HepG2 (cell line): ENCODE measurements around the gene HNRNPC. TPM values are rescaled to one million over a fixed set of nuclear protein-coding genes. Genes with fewer than 3 reads are reported as not detected.
"Not testable (repeated sequence)": the region's sequence is repeated elsewhere in the genome, so short reads cannot be mapped to it uniquely, and the experiment has no call there.

Experiments
- ATAC-seq: fragments of 200-7000 bp; cut with Tn5 transposase; 3 replicates; pipeline ENCODE4 v1.9.1; 2020; ENCODE audit warnings: mild to moderate bottlenecking, moderate library complexity
- BruUV-seq: library from RNA; stranded (reverse); fragments of 400-500 nt; replicated peaks from 2 replicates; lab custom pipeline; 2021; lab: Mats Ljungman, UMichigan
- CTCF ChIA-PET: fragments of 300-600 bp; formaldehyde crosslinking; extraction: SDS; loops from one replicate; lab custom pipeline; 2021; ENCODE audit warnings: low total read pairs, inconsistent platforms, low intra/inter-chr PET ratio; lab: Yijun Ruan, JAX
- POLR2A ChIA-PET: fragments of 350-600 bp; sonication (Branson Sonifier 250); formaldehyde crosslinking; loops from one replicate; lab custom pipeline; 2020; ENCODE audit warnings: antibody characterized with exemption, inconsistent platforms; lab: Yijun Ruan, JAX
- DNase-seq: peaks from one replicate; pipeline ENCODE4 v3.0.0-alpha.2; 2015; ENCODE audit warnings: low spot score
- FAIRE-seq: peaks from 3 replicates; lab custom pipeline; 2011; peaks lifted over from hg19 to GRCh38; lab: Jason Lieb, UNC
- H2AFZ ChIP-seq: one replicate; pipeline ENCODE4 v1.6.1; 2011; ENCODE audit warnings: low read length, inconsistent platforms
- H3K27ac ChIP-seq: fragments of 300-600 bp; 3 replicates; pipeline ENCODE4 v1.8.0; 2011; ENCODE audit warnings: mixed run types, mild to moderate bottlenecking, mixed read lengths, low read length, inconsistent platforms; ENCODE audit not compliant: insufficient read depth; ENCODE audit errors: extremely low read length
- H3K27me3 ChIP-seq, 2 experiments: fragments of 200-600 bp in 1 of 2; 2 replicates in 1 of 2; 3 replicates in 1 of 2; pipeline versions ENCODE4 v1.6.0 to v1.8.0; 2011; ENCODE audit warnings: low read length in 2 of 2, mild to moderate bottlenecking in 2 of 2, moderate library complexity in 2 of 2, inconsistent platforms in 1 of 2; ENCODE audit not compliant: insufficient read depth in 2 of 2, control insufficient read depth in 1 of 2
- H3K36me3 ChIP-seq, 2 experiments: fragments of 200-600 bp in 1 of 2; replicated peaks in 1 of 2; 2 replicates in 1 of 2; 3 replicates in 1 of 2; pipeline versions ENCODE4 v1.5.1 to v1.8.0; 2011; ENCODE audit warnings: low read length in 2 of 2, inconsistent platforms in 1 of 2; ENCODE audit not compliant: insufficient read depth in 2 of 2, control insufficient read depth in 1 of 2
- H3K4me1 ChIP-seq: 2 replicates; pipeline ENCODE4 v1.5.1; 2012; ENCODE audit warnings: low read length, inconsistent platforms; ENCODE audit not compliant: insufficient read depth
- H3K4me2 ChIP-seq: 2 replicates; pipeline ENCODE4 v1.6.0; 2011; ENCODE audit warnings: low read depth, low read length, inconsistent platforms
- H3K4me3 ChIP-seq, 3 experiments: fragments of 200-600 bp in 1 of 3; sonication (generic), shearing (Covaris generic) in 1 of 3; replicated peaks in 1 of 3; 2 replicates each; pipeline ENCODE4 v1.5.1; 2011 to 2016; ENCODE audit warnings: low read length in 3 of 3, inconsistent platforms in 2 of 3, low read depth in 2 of 3, mild to moderate bottlenecking in 2 of 3, control low read depth in 1 of 3, mixed read lengths in 1 of 3; ENCODE audit not compliant: insufficient read depth in 1 of 3
- H3K79me2 ChIP-seq: one replicate; pipeline ENCODE4 v1.6.1; 2011; ENCODE audit warnings: low read length, inconsistent platforms; ENCODE audit not compliant: insufficient read depth
- H3K9ac ChIP-seq: 2 replicates; pipeline ENCODE4 v1.6.0; 2011; ENCODE audit warnings: mild to moderate bottlenecking, low read depth, low read length, inconsistent platforms; ENCODE audit not compliant: insufficient read depth
- H3K9me3 ChIP-seq: 2 replicates; pipeline ENCODE4 v1.5.1; 2012; ENCODE audit warnings: mild to moderate bottlenecking, low read length
- H4K20me1 ChIP-seq: 2 replicates; pipeline ENCODE4 v1.6.0; 2011; ENCODE audit warnings: inconsistent platforms, mild to moderate bottlenecking, low read length, moderate library complexity; ENCODE audit not compliant: insufficient read depth
- AGO1 ChIP-seq: fragments of 200-400 bp; formaldehyde crosslinking; IDR thresholded peaks from 2 replicates; pipeline ENCODE4 v1.6.1; 2017; ENCODE audit warnings: mild to moderate bottlenecking, low read depth, low read length, moderate library complexity; ENCODE audit not compliant: poor library complexity, severe bottlenecking
- BORCS8-MEF2B ChIP-seq: sonication (generic); formaldehyde crosslinking; IDR thresholded peaks from 2 replicates; pipeline ENCODE4 v1.8.0; 2022; ENCODE audit warnings: mild to moderate bottlenecking, missing genetic modification reagents
- FOXJ3 ChIP-seq: sonication (generic); formaldehyde crosslinking; IDR thresholded peaks from 2 replicates; pipeline ENCODE4 v1.4.0; 2020; ENCODE audit warnings: missing genetic modification reagents, mild to moderate bottlenecking, borderline replicate concordance
- SOX5 ChIP-seq: IDR thresholded peaks from 2 replicates; pipeline ENCODE4 v1.6.1; 2016; ENCODE audit warnings: borderline replicate concordance
- WGBS: methylation state at CpG from one replicate; pipeline ENCODE4 v1.1.6; 2017; ENCODE audit warnings: low lambda C conversion rate; 5-methylcytosine and 5-hydroxymethylcytosine counted together
- in situ Hi-C: cut with HindIII; loops from 2 replicates; pipeline ENCODE4 v1.10.0; 2017; ENCODE audit warnings: low pct_unique_long_range_greater_than_20kb; ENCODE audit not compliant: extremely low pct_ligation_motif_present
- intact Hi-C: fragments of 100-400 bp; cut with micrococcal nuclease; formaldehyde crosslinking; loops from one replicate; pipeline ENCODE4 v1.10.0; 2022; ENCODE audit not compliant: unreplicated experiment
- polyA plus RNA-seq, 8 experiments: library from polyadenylated mRNA; depleted of rRNA in 3 of 8; stranded (reverse) in 7 of 8; unstranded in 1 of 8; fragments of >200 nt; fragmentation: Illumina TruSeq in 4 of 8; extraction: Trizol in 4 of 8; gene quantifications; 2 replicates each; pipeline versions ENCODE4 v1.2.1 to v1.2.3, GENCODE V29; 2011 to 2016; ENCODE audit warnings: low read depth in 4 of 8, missing spikeins in 1 of 8, mixed read lengths in 1 of 8; ENCODE audit not compliant: insufficient read depth in 1 of 8
- total RNA-seq, 5 experiments: library from RNA; depleted of rRNA; stranded (reverse); fragments of >200 nt; fragmentation: Illumina TruSeq; extraction: Trizol; gene quantifications; 2 replicates each; pipeline ENCODE4 v1.2.3, GENCODE V29; 2016; ENCODE audit warnings: low read depth in 1 of 5
- TF ChIP-seq, protein P1 (sequence below): sonication (generic); formaldehyde crosslinking; IDR thresholded peaks from 2 replicates; pipeline ENCODE4 v1.5.1; 2020; ENCODE audit warnings: mild to moderate bottlenecking, missing genetic modification reagents, moderate library complexity

HNRNPC gene
- total and polyA plus RNA-seq, 2 of the 13 experiments (the other 11 are each of a cell fraction or from before 2014, with no cell fraction given), result 628 to 1,099 TPM

DNA sequence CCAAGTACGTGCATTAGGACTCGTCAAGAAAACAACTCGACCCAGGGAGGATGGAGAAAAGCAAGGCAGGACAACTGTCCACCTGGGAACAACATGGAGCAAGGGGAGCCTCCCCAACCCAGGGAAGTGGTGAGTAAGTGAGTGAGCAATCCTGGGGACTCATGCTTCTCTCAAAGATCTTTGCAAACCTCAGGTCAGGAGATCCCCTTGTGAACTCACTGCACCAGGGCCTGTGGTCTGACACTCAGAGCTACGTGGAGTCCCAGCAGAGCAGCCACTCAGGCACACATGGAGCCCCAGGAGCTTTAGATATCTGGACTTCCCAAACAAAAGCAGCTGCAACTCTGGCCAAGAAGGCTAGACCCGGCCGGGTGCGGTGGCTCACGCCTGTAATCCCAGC is 101.2 kb downstream of the HNRNPC start:
- ChIA-PET CTCF (no interaction called here), POLR2A (no interaction called here)
- no peak for TF ChIP-seq SOX5 (CRISPR knock-in tag)
- no peak for TF ChIP-seq AGO1
- TF ChIP-seq BORCS8-MEF2B (CRISPR knock-in tag), result no peak
- TF ChIP-seq, protein P1, sequence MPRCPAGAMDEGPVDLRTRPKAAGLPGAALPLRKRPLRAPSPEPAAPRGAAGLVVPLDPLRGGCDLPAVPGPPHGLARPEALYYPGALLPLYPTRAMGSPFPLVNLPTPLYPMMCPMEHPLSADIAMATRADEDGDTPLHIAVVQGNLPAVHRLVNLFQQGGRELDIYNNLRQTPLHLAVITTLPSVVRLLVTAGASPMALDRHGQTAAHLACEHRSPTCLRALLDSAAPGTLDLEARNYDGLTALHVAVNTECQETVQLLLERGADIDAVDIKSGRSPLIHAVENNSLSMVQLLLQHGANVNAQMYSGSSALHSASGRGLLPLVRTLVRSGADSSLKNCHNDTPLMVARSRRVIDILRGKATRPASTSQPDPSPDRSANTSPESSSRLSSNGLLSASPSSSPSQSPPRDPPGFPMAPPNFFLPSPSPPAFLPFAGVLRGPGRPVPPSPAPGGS (CRISPR knock-in tag), result no peak
- TF ChIP-seq FOXJ3 (CRISPR knock-in tag), result no peak
- Histone ChIP-seq H3K79me2 (no peaks in the 10 kb centered on the region), H4K20me1 (no peaks in the 10 kb centered on the region), H3K27me3 (peaks cover 3 to 25% of the 10 kb centered on the region in 2 experiments; a peak in 3 of 5 replicates), H3K4me1 (peaks cover 11% of the 10 kb centered on the region; the same call in 1 of the 2 replicates), H3K36me3 (no peaks in the 10 kb centered on the region), H3K27ac (no peak overlapping the region), H3K9me3 (no peaks in the 10 kb centered on the region), H3K4me3 (no peak overlapping the region), H3K4me2 (no peak overlapping the region), H2AFZ (no peak overlapping the region), H3K9ac (no peak overlapping the region)
- DNase-seq (no peak), FAIRE-seq (no peak), ATAC-seq (no peak)
- 37% methylated on average over 8 of the region's 8 CpGs for WGBS
- BruUV-seq, result no TSS peak
- intact Hi-C loops, result no loop called here
- in situ Hi-C loops, result no loop called here

DNA sequence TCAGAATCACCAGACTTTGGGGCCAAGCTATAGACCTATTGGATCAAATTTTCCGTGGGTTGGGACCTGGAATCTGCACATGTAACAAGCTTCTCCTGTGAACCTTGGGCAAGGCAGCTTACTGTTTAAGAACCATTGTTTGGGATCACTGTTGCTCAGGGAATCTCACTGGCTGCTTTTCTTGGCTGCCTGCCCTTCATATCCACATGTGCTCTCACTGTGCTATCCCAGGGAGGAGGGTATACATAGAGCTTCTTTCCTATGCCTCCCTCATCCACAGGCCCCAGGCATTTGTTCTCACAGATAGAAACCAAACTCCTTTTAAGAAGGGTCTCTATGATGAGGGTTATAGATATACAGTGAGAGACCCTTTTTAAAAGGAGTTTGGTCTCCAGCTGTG is 103.6 kb downstream of the HNRNPC start:
- DNase-seq, H3K4me2 ChIP-seq, H3K4me3 ChIP-seq, H2AFZ ChIP-seq, H3K79me2 ChIP-seq, H3K9ac ChIP-seq, FAIRE-seq, H3K4me1 ChIP-seq, BruUV-seq, in situ Hi-C loops, H4K20me1 ChIP-seq, POLR2A ChIA-PET, intact Hi-C loops, H3K36me3 ChIP-seq, ATAC-seq, H3K27ac ChIP-seq, H3K9me3 ChIP-seq, CTCF ChIA-PET: not testable (repeated sequence)
- 0% methylated on average over 1 of the region's 1 CpG for WGBS
- peaks cover 3 to 39% of the 10 kb centered on the region in 2 experiments; a peak in 4 of 5 replicates for H3K27me3 ChIP-seq

DNA sequence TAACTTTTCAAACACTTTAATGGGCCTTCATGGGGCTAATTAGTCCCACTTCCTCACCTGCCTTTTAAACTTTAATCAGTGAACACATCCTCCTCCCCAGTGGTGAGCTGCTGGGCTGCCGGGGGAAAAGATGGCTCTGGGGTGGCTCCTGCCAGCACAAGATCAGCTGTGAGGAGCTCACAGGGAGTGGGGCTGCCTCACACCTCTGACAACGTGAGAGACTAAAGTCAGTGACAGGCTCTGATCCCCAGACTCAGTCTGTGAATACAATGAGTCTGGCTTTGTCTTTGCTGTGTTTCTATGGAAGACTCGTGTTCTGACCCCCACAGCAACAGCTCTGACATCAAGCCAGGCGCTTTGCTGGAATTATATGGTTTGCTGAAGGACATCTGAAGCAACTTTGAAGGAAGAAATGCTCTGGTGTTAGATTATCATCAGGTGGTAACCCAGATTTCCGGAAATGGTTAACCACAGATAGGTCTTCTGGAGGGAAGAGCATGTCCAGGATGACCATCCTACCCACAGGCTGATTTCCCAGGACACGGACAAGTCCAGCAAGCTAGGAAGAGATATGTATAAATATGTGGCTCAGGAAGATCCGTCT is 104.1 kb downstream of the HNRNPC start:
- H3K4me1 ChIP-seq, H3K4me2 ChIP-seq, CTCF ChIA-PET, H3K27ac ChIP-seq, H3K9me3 ChIP-seq, H3K9ac ChIP-seq, H3K4me3 ChIP-seq, H4K20me1 ChIP-seq, BruUV-seq, POLR2A ChIA-PET, H2AFZ ChIP-seq, intact Hi-C loops, FAIRE-seq, H3K79me2 ChIP-seq, H3K36me3 ChIP-seq, DNase-seq, in situ Hi-C loops: not testable (repeated sequence)
- WGBS, result 6% methylated on average over 7 of the region's 7 CpGs
- peak; percentile 28 for ATAC-seq
- peaks cover 3 to 39% of the 10 kb centered on the region in 2 experiments; a peak in 4 of 5 replicates for H3K27me3 ChIP-seq
